ENCODE measurements around the gene FGF8.

The FGF8 gene

DNA sequence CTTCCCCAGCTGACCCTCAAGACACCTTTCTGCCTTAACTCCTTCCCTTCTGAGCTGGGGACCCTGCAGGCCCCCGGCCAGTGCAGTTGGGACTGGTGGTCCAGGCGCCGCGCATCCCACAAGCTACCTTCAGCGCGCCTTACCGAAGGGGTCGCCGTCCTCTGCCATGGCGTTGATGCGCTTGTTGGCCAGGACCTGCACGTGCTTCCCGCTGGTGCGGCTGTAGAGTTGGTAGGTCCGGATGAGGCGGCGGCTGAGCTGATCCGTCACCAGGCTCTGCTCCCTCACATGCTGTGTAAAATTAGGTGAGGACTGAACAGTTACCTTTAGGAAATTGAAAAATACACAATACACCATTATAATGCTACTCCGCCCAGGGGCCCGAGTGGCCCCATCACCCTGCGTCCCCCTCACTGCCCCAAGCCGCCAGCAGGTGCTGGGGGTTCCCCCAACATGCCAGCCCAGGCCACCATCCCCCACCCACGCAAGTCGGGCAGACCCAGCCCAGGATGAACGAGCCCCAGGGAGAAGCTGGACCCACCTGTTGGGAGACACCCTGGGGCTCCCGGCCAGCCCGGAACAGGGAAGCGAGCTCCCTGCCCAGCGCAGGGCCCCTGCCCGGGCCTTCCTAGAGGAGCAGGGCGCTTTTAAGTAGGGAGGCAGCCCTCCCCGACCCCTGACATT lies 1.2 kb downstream of the FGF8 start:
- TF ChIP-seq, protein P1, sequence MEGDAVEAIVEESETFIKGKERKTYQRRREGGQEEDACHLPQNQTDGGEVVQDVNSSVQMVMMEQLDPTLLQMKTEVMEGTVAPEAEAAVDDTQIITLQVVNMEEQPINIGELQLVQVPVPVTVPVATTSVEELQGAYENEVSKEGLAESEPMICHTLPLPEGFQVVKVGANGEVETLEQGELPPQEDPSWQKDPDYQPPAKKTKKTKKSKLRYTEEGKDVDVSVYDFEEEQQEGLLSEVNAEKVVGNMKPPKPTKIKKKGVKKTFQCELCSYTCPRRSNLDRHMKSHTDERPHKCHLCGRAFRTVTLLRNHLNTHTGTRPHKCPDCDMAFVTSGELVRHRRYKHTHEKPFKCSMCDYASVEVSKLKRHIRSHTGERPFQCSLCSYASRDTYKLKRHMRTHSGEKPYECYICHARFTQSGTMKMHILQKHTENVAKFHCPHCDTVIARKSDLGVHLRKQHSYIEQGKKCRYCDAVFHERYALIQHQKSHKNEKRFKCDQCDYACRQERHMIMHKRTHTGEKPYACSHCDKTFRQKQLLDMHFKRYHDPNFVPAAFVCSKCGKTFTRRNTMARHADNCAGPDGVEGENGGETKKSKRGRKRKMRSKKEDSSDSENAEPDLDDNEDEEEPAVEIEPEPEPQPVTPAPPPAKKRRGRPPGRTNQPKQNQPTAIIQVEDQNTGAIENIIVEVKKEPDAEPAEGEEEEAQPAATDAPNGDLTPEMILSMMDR (IDR thresholded peaks at IDR 0.05; ENCODE audit: extremely low read depth, insufficient read depth, missing control alignments) = no peak
- in situ Hi-C loops (cut with MboI; ENCODE audit: low pct_unique_long_range_greater_than_20kb, low sequenced_read_pairs, unreplicated experiment) = no loop called here
- no peak for DNase-seq (ENCODE audit: low spot score)

DNA sequence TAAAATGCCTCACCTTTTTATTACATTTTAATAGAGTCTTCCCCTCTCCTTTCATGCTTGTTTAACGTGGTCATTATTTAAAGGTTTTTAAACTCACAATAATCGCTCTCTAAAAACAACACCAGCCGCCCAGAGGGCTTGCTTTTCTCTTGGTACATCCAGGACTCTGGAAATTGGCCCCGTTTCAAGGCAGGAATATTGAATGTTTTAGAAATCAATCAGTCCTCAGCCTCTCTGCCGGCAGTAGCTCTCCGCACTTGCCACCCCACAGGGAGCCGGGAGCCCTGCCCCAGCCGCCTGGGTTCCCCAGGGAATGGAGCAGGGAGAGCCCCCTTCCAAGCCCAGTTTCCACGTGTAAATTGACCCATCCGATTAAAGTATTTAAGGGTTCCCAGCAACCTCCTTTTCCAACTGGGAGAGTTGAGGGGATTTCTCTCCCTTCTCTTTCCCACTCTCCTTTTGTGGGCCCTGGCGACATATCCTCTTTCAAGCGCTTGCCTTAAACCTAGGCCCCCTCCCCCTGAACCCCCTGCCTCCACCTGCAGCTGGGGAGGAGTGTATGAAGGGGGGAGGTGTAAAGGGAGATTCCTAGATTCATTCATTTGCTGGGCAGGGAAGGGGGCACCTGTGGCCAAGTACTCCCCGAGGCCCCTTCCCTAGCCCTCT lies 1.9 kb downstream of the FGF8 start:
- DNase-seq (ENCODE audit: low spot score) = no peak
- in situ Hi-C loops (cut with MboI; ENCODE audit: low pct_unique_long_range_greater_than_20kb, low sequenced_read_pairs, unreplicated experiment) = no loop called here
- TF ChIP-seq, protein P1 (IDR thresholded peaks at IDR 0.05; ENCODE audit: extremely low read depth, insufficient read depth, missing control alignments) = no peak

DNA sequence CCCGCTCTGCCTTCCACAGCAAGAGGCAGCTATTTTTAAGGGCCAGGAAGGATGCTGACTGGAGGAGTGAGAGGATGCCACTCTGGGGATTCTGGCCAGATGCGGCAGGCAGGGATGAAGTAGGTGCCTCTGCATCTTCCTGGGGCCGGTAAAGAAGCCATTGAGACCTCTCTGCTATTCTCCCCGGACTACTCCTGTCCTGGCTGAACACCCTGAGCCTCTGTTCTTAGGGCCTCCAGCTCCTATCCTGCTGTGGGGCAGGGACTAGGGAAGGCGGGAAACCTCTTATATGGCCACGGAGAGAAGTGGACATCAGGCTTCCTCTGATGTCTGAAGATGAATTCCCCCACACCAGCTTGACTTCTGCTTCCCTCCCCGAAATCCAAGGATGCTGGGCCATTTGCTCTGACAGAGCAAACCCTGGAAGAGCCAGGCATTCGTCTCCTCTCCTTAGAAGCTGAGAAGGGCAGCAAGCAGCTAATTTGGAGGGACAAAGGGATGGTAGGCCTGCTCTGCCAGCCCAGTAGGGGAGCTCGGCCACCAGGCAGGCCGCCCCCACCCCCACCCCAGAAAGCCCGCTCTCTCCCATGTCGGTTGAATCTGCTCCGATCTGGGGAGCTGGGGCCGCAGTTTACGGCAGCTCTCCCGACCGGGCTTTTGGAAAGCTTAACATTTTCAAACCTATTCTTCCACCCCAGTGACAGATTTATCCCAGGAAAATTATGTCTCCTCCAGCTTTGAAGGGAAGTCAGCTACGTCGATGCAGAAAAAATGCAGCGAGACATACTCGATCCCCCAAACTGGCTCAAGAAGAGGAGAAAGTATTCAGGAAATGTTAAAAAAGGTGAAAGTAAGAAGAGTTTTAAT lies 2.8 kb downstream of the FGF8 start:
- no peak for DNase-seq (ENCODE audit: low spot score)
- TF ChIP-seq, protein P1 (IDR thresholded peaks at IDR 0.05; ENCODE audit: extremely low read depth, insufficient read depth, missing control alignments) = no peak
- in situ Hi-C loops (cut with MboI; ENCODE audit: low pct_unique_long_range_greater_than_20kb, low sequenced_read_pairs, unreplicated experiment) = no loop called here

DNA sequence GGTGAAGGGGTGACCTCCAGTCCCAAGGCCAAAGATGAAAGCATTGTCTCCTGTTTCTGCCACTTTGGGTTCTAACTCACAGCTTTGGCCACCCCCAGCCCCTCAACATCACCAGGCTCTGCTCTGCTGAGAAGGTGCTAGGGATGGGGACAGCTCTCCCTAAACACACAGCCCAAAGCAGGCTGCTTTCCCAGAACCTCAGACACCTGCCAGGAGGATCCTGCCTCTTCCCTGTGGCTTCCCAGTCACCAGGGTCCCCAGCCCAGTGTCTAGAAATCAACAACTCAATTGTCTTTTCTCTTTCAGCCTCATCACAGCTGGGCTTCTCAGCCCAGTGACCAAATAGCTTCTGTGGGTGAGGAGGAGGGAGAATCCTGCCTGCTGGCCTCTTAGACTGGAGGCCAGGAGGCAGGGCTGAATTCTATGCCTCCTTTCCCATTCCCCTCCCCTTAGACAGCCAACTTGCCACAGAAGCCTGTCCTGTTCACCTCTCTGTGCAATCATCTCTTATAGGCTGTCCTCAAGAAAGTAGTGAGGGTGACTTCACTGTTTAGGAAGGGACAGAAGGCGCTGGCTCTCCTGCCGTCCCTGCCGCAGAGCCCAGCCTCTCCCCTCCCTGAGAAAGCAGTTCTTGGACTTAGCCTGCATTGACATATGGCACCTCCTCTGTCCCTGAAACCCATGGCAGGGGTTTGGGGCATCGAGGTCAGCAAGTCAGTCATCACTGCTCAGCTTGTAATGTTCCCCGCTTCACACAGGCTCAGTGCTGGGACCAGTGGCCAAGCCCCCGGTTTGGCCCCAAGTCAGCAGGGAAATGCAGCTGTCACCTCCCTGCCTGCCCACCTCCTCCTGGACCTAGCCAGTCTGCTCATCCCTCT lies 3.7 kb downstream of the FGF8 start:
- DNase-seq (ENCODE audit: low spot score) = no peak
- in situ Hi-C loops (cut with MboI; ENCODE audit: low pct_unique_long_range_greater_than_20kb, low sequenced_read_pairs, unreplicated experiment) = no loop called here
- TF ChIP-seq, protein P1 (IDR thresholded peaks at IDR 0.05; ENCODE audit: extremely low read depth, insufficient read depth, missing control alignments) = no peak

DNA sequence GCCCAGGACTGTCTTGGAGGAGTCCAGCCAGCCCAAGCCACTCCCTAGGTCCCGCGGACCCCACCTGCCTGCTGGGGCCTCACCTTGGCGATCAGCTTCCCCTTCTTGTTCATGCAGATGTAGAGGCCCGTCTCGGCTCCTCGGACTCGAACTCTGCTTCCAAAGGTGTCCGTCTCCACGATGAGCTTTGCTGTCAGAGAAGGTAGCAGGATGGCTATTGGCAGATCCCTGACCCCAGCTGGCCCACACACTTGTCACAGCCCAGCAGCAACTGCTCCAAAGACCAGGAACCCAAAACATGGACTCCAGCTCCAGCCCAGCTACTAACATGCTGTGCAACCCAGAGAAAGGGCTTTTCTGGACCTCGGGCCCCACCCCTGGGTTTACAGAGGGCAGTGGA lies 4.5 kb downstream of the FGF8 start:
- in situ Hi-C loops (cut with MboI; ENCODE audit: low pct_unique_long_range_greater_than_20kb, low sequenced_read_pairs, unreplicated experiment) = no loop called here
- no peak for DNase-seq (ENCODE audit: low spot score)
- TF ChIP-seq, protein P1 (IDR thresholded peaks at IDR 0.05; ENCODE audit: extremely low read depth, insufficient read depth, missing control alignments) = no peak
